Ectodermal cell (in vitro differentiated cells): ENCODE results near the gene SALL4.
"Not testable (repeated sequence)": the region's sequence is repeated elsewhere in the genome, so short reads cannot be mapped to it uniquely, and the experiment has no call there.

Experiments
- H3K27ac ChIP-seq: 2 replicates; pipeline ENCODE4 v1.7.0; 2013; ENCODE audit warnings: mild to moderate bottlenecking, low read depth, low read length; ENCODE audit not compliant: insufficient read depth, poor library complexity, severe bottlenecking
- H3K27me3 ChIP-seq: 2 replicates; pipeline ENCODE4 v1.7.0; 2013; ENCODE audit warnings: mild to moderate bottlenecking, low read length; ENCODE audit not compliant: insufficient read depth, control insufficient read depth, poor library complexity, severe bottlenecking
- H3K36me3 ChIP-seq: one replicate; pipeline ENCODE4 v1.7.0; 2013; ENCODE audit warnings: low read length; ENCODE audit not compliant: control insufficient read depth, insufficient read depth
- H3K4me1 ChIP-seq: one replicate; pipeline ENCODE4 v1.7.0; 2013; ENCODE audit warnings: low read length; ENCODE audit not compliant: control insufficient read depth, insufficient read depth
- H3K4me3 ChIP-seq: 2 replicates; pipeline ENCODE4 v1.7.0; 2013; ENCODE audit warnings: low read depth, low read length, control low read depth; ENCODE audit not compliant: insufficient read depth
- H3K9me3 ChIP-seq: 2 replicates; pipeline ENCODE4 v1.7.0; 2013; ENCODE audit warnings: mild to moderate bottlenecking, low read length, moderate library complexity; ENCODE audit not compliant: control insufficient read depth
- WGBS, 2 experiments: methylation state at CpG; one replicate each; pipeline ENCODE4 v1.1.7; 2013; ENCODE audit warnings: missing lambda C conversion rate in 2 of 2; 5-methylcytosine and 5-hydroxymethylcytosine counted together

The SALL4 gene

GRCh38 chr20:51826372-51826771, 24.1 kb upstream of the SALL4 start:
- Histone ChIP-seq H3K4me3 (no peak overlapping the region), H3K27me3 (no peaks in the 10 kb centered on the region), H3K27ac (no peak overlapping the region), H3K9me3 (no peaks in the 10 kb centered on the region), H3K4me1 (peaks cover 5% of the 10 kb centered on the region), H3K36me3 (no peaks in the 10 kb centered on the region)
- 89 to 91% methylated on average over 8 of the region's 8 CpGs for WGBS, 2 experiments

GRCh38 chr20:51818479-51819008, 16.2 kb upstream of the SALL4 start:
- no peak overlapping the region for H3K27ac ChIP-seq
- no peaks in the 10 kb centered on the region for H3K36me3 ChIP-seq
- H3K4me3 ChIP-seq = no peak overlapping the region
- no peaks in the 10 kb centered on the region for H3K9me3 ChIP-seq
- H3K27me3 ChIP-seq = no peaks in the 10 kb centered on the region
- WGBS, 2 experiments = 36 to 59% methylated on average over 1 of the region's 1 CpG
- H3K4me1 ChIP-seq = no peaks in the 10 kb centered on the region

GRCh38 chr20:51816856-51817255, 14.5 kb upstream of the SALL4 start:
- not testable (repeated sequence) for H3K36me3 ChIP-seq, H3K4me1 ChIP-seq, H3K9me3 ChIP-seq, H3K27me3 ChIP-seq, H3K27ac ChIP-seq, H3K4me3 ChIP-seq
- WGBS, 2 experiments = 94% methylated on average over 8 of the region's 8 CpGs

DNA sequence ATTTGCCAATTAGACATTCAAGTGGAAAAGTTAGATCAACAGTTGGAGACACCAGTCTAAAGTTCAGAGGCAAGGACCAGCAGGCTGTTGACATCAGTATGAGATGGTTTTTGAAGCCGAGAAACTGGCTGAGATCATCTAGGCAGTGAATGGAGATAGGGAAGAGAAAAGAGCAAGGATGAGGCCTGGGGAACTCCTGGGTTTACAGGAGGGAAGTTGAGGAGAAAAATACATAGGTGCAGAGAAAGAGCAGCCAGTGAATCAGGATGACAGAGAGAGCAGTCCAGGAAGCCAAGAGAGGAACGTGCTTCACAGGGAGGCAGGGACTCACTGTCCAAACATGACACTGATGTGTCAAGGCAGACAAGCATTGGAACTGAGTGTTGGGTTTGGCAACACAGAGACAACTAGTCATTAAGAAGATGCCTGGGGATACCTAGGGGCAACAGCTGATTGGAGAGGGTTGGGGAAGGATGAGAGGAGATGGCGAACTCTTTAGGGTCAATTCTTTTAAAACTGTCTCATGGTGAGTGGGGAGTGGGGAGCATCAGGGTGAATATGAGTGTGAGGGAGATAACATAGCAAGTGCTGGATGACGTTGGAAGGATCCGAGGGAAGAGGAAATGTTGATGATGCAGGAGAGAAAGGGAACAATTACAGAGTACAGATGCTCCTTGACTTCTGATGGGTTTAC, 13.2 kb upstream of the SALL4 start:
- Histone ChIP-seq H3K27me3 (no peaks in the 10 kb centered on the region), H3K36me3 (no peaks in the 10 kb centered on the region), H3K4me3 (no peak overlapping the region), H3K9me3 (no peaks in the 10 kb centered on the region), H3K4me1 (no peaks in the 10 kb centered on the region), H3K27ac (no peak overlapping the region)
- WGBS, 2 experiments = 93 to 94% methylated on average over 5 of the region's 5 CpGs

GRCh38 chr20:51812861-51813260, 10.5 kb upstream of the SALL4 start:
- no peaks in the 10 kb centered on the region for H3K27me3 ChIP-seq
- no peaks in the 10 kb centered on the region for H3K4me1 ChIP-seq
- H3K27ac ChIP-seq = no peak overlapping the region
- no peaks in the 10 kb centered on the region for H3K9me3 ChIP-seq
- H3K4me3 ChIP-seq = no peak overlapping the region
- 91 to 92% methylated on average over 4 of the region's 4 CpGs for WGBS, 2 experiments
- no peaks in the 10 kb centered on the region for H3K36me3 ChIP-seq

DNA sequence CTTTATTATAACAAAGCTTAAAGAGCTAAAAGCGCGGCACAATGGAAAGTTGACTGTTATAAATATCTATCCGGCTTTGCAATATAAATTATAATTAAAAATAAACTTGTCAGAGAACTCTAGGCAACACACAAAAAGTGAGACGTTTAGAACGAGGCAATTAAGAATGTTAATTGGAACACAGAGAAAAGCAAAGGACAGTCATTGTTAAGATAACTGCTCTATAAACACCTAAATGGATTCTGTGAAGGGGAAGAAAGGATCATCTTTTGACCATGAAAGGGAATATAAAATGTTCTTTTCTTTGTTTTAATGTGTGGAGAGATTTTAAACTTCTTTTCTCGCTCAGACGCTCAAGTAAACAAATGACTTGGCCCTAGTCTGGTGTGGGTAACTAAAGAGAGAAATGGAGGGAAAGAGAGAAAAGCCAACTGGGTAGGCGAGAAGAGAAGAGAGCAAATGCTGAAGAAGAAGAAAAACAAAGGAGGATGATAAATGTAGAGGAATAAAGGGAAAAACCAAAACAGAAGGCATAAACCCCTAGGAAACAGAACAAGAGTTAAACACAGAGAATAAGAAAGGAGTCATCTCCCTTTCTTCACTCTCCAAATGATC, 9.3 kb upstream of the SALL4 start:
- Histone ChIP-seq H3K27me3 (no peaks in the 10 kb centered on the region), H3K4me3 (no peak overlapping the region), H3K27ac (no peak overlapping the region), H3K36me3 (no peaks in the 10 kb centered on the region), H3K9me3 (no peaks in the 10 kb centered on the region), H3K4me1 (no peaks in the 10 kb centered on the region)
- 46 to 54% methylated on average over 4 to 5 of the region's 8 CpGs for WGBS, 2 experiments

- no peak overlapping the region for H3K4me3 ChIP-seq
- no peaks in the 10 kb centered on the region for H3K9me3 ChIP-seq
- no peaks in the 10 kb centered on the region for H3K4me1 ChIP-seq
- no peak overlapping the region for H3K27ac ChIP-seq
- H3K36me3 ChIP-seq = no peaks in the 10 kb centered on the region
- no peaks in the 10 kb centered on the region for H3K27me3 ChIP-seq
- 79 to 87% methylated on average over 3 of the region's 3 CpGs for WGBS, 2 experiments
Observed at GRCh38 chr20:51811042-51811355, 8.7 kb upstream of the SALL4 start.

DNA sequence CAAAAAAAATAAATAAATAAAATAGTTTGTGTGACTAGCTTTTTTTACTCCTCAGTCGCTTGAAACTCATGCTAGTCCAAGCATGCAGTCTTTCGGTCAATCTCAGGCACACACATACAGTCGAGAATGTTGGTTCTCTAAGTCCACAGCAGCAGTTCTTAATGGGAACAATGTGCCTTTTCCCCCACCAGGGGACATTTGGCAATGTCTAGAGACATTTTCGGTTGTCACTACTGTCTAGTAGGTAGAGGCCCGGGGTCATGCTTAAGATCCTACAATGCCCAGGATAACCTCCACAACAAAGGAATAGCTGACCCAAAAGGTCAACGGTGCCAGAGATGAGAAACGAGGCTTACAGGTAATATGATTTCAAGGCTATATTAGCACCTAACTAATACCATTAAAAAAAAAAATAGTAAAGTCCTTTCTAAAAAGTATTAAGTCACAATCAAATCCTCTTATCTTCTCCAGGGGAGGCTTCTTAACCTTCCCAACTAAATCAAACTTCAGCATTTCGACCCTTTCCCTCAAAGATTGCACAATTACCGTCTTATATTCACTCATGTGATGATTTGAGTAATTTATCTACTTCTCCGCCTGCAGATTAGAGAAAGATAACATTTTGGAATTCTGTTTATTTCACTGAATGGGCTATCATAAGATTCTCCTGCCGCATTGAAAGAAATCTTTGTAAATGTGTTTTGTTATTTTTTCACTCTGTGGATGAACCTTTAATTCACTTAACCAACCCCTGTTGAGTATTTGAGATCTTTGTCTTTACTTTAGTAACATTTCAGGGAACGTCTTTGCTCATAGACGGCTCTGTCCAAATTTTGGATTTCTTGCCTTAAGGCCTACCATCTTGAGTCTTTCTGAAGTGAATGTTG, 8.1 kb upstream of the SALL4 start:
- Histone ChIP-seq H3K4me1 (no peaks in the 10 kb centered on the region), H3K27me3 (no peaks in the 10 kb centered on the region), H3K36me3 (no peaks in the 10 kb centered on the region), H3K4me3 (no peak overlapping the region), H3K9me3 (no peaks in the 10 kb centered on the region), H3K27ac (no peak overlapping the region)
- WGBS, 2 experiments = 88 to 93% methylated on average over 13 of the region's 13 CpGs

DNA sequence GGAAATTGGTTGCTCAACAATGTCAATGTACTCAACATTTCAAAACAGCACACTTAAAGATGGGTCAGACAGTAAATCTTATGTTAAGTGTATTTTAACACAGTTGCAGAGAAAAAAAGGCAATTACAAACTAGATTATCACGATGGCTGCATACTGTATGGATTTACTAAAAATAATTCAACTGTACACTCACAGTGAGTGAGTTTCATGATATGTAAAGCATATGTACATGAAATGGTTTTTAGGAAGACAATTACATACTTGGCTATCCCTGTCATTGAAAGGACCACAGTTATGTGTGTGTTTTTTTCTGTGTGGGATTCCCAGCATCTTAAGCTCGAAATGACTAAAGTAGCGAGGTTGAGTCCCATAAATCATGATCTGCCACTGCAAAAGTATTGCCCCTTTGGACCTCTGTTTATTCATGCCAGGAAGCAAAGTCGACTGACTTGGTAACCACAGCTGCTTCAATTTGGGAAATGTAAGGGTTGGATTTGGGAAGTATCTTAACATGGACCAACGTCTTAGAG, 5.5 kb upstream of the SALL4 start:
- Histone ChIP-seq H3K27ac (no peak overlapping the region), H3K27me3 (no peaks in the 10 kb centered on the region), H3K4me1 (no peaks in the 10 kb centered on the region), H3K9me3 (no peaks in the 10 kb centered on the region), H3K4me3 (no peak overlapping the region), H3K36me3 (no peaks in the 10 kb centered on the region)
- WGBS, 2 experiments = 95 to 97% methylated on average over 4 to 5 of the region's 5 CpGs

- Histone ChIP-seq H3K9me3 (no peaks in the 10 kb centered on the region), H3K27me3 (no peaks in the 10 kb centered on the region), H3K36me3 (no peaks in the 10 kb centered on the region), H3K4me1 (no peaks in the 10 kb centered on the region), H3K27ac (no peak overlapping the region), H3K4me3 (no peak overlapping the region)
- WGBS, 2 experiments = 84 to 86% methylated on average over 7 of the region's 7 CpGs
Observed at GRCh38 chr20:51804754-51805153, 2.4 kb upstream of the SALL4 start.
